Hematopoietic multipotent progenitor cell treated with erythropoietin and hydrocortisone succinate and interleukin-3 and kit ligand, for 8 days (in vitro differentiated cells): ENCODE data around the gene UBE2B.
"Not testable (repeated sequence)": the region's sequence is repeated elsewhere in the genome, so short reads cannot be mapped to it uniquely, and the experiment has no call there.

Source experiments
- DNase-seq: peaks from one replicate; pipeline ENCODE4 v3.0.0-alpha.2; 2015

The UBE2B gene

GRCh38 chr5:134370871-134371833 is at the start of gene UBE2B:
TSS of gene UBE2B (plus strand) at chr5:134371569. CDS start at chr5:134371596, 27 bp downstream.
- DNase-seq, result peak; percentile 100

GRCh38 chr5:134327327-134327726 is 44.0 kb upstream of the UBE2B start:
- DNase-seq, result no peak

GRCh38 chr5:134328619-134329018 is 42.8 kb upstream of the UBE2B start:
- no peak for DNase-seq

GRCh38 chr5:134336833-134337232 is 34.5 kb upstream of the UBE2B start:
- not testable (repeated sequence) for DNase-seq

- DNase-seq, result not testable (repeated sequence)
Observed at GRCh38 chr5:134343500-134343899, 27.9 kb upstream of the UBE2B start.

GRCh38 chr5:134345476-134345875 is 25.9 kb upstream of the UBE2B start:
- not testable (repeated sequence) for DNase-seq

GRCh38 chr5:134345996-134346395 is 25.4 kb upstream of the UBE2B start:
- DNase-seq, result no peak

GRCh38 chr5:134349463-134349862 is 21.9 kb upstream of the UBE2B start:
- no peak for DNase-seq

GRCh38 chr5:134355681-134356080 is 15.7 kb upstream of the UBE2B start:
- DNase-seq, result no peak

- no peak for DNase-seq
Observed at GRCh38 chr5:134365604-134366003, 5.8 kb upstream of the UBE2B start.

GRCh38 chr5:134370311-134370870 is 978 bp upstream of the UBE2B start:
- DNase-seq, result no peak

GRCh38 chr5:134371834-134372340 is 518 bp downstream of the UBE2B start:
- peak; percentile 75 for DNase-seq

- not testable (repeated sequence) for DNase-seq
Observed at GRCh38 chr5:134373633-134374032, 2.3 kb downstream of the UBE2B start.

GRCh38 chr5:134374232-134374631 is 2.9 kb downstream of the UBE2B start:
- DNase-seq, result no peak

GRCh38 chr5:134380346-134380745 is 9.0 kb downstream of the UBE2B start:
- DNase-seq, result no peak

GRCh38 chr5:134382204-134382603 is 10.8 kb downstream of the UBE2B start:
- not testable (repeated sequence) for DNase-seq

- DNase-seq, result no peak
Observed at GRCh38 chr5:134383980-134384697, 12.8 kb downstream of the UBE2B start.

GRCh38 chr5:134387443-134387842 is 16.1 kb downstream of the UBE2B start:
- no peak for DNase-seq

GRCh38 chr5:134392301-134392700 is 20.9 kb downstream of the UBE2B start:
- no peak for DNase-seq

- DNase-seq, result no peak
Observed at GRCh38 chr5:134394932-134395331, 23.6 kb downstream of the UBE2B start.

GRCh38 chr5:134396274-134396673 is 24.9 kb downstream of the UBE2B start:
- no peak for DNase-seq

GRCh38 chr5:134397196-134397595 is 25.8 kb downstream of the UBE2B start:
- DNase-seq, result no peak

GRCh38 chr5:134398609-134399155 is 27.3 kb downstream of the UBE2B start:
- DNase-seq, result no peak
